ENCODE results near the gene DNASE1L1. TPM values are rescaled to one million over a fixed set of nuclear protein-coding genes. Genes with fewer than 3 reads are reported as not detected.

The DNASE1L1 gene
- total and polyA plus RNA-seq, 2 of the 13 experiments (the other 11 are each of a cell fraction or from before 2014, with no cell fraction given) = 4.7 to 12.3 TPM

- peak; percentile 64; the same call in 1 of the 2 replicates for TF ChIP-seq ARID4A (CRISPR knock-in tag; IDR thresholded peaks at IDR 0.05; ENCODE audit: borderline replicate concordance)
- no peak for TF ChIP-seq TARDBP (CRISPR knock-in tag; IDR thresholded peaks at IDR 0.05)
- TF ChIP-seq NR0B2 (CRISPR knock-in tag; IDR thresholded peaks at IDR 0.05) = no peak
- TF ChIP-seq ZKSCAN8 (CRISPR knock-in tag; IDR thresholded peaks at IDR 0.05; ENCODE audit: borderline replicate concordance) = no peak
- no peak for TF ChIP-seq ZNF737 (CRISPR knock-in tag; IDR thresholded peaks at IDR 0.05; ENCODE audit: borderline replicate concordance)
- TF ChIP-seq KAT2B (IDR thresholded peaks at IDR 0.05; ENCODE audit: borderline replicate concordance, low read depth, low read length) = no peak
- TF ChIP-seq ZNF224 (CRISPR knock-in tag; IDR thresholded peaks at IDR 0.05) = no peak
- TF ChIP-seq ZNF720 (CRISPR knock-in tag; IDR thresholded peaks at IDR 0.05) = no peak
- TF ChIP-seq ATM (IDR thresholded peaks at IDR 0.05; ENCODE audit: borderline replicate concordance) = no peak
- TF ChIP-seq ZC3H13 (CRISPR knock-in tag; IDR thresholded peaks at IDR 0.05) = no peak
- no peak for TF ChIP-seq SRSF4 (IDR thresholded peaks at IDR 0.05; ENCODE audit: low read depth, low read length, poor library complexity, severe bottlenecking)
- no peak for TF ChIP-seq POLR2A (IDR thresholded peaks at IDR 0.05; ENCODE audit: insufficient read depth in 1 of 2, low read depth in 2 of 2, low read length in 2 of 2)
- no peak for TF ChIP-seq ATAD3A (CRISPR knock-in tag; IDR thresholded peaks at IDR 0.05)
- no peak for TF ChIP-seq RXRA (CRISPR knock-in tag; IDR thresholded peaks at IDR 0.05)
- no peak for TF ChIP-seq MBNL3 (CRISPR knock-in tag; conservative IDR thresholded peaks at IDR 0.05)
- peak; percentile 20 for TF ChIP-seq HNRNPLL (IDR thresholded peaks at IDR 0.05; ENCODE audit: low read depth, low read length, poor library complexity, severe bottlenecking)
- no peak for TF ChIP-seq XBP1 (CRISPR knock-in tag; IDR thresholded peaks at IDR 0.05)
- TF ChIP-seq ZBTB2 (CRISPR knock-in tag; IDR thresholded peaks at IDR 0.05; ENCODE audit: low read depth) = 0 out of 2 replicates have a peak, but pooled peaks have one; percentile 29
- TF ChIP-seq CSRNP2 (CRISPR knock-in tag; conservative IDR thresholded peaks at IDR 0.05; ENCODE audit: low read depth) = no peak
- TF ChIP-seq HBP1 (CRISPR knock-in tag; IDR thresholded peaks at IDR 0.05; ENCODE audit: low read depth) = no peak
- peak; percentile 72 for TF ChIP-seq RBFOX2 (IDR thresholded peaks at IDR 0.05; ENCODE audit: low read depth, low read length)
These were observed 28.1 kb upstream of the DNASE1L1 start, which contains the start of gene GDI1 (continued) for GRCh38 chrX:154436983-154437752.

Measured in HepG2 (cell line).